Measurements from ENCODE around the gene HAPSTR1. TPM values are rescaled to one million over a fixed set of nuclear protein-coding genes. Genes with fewer than 3 reads are reported as not detected.

Gene HAPSTR1
- total RNA-seq, 1 donor from 2014 or later, result 70.1 TPM

DNA sequence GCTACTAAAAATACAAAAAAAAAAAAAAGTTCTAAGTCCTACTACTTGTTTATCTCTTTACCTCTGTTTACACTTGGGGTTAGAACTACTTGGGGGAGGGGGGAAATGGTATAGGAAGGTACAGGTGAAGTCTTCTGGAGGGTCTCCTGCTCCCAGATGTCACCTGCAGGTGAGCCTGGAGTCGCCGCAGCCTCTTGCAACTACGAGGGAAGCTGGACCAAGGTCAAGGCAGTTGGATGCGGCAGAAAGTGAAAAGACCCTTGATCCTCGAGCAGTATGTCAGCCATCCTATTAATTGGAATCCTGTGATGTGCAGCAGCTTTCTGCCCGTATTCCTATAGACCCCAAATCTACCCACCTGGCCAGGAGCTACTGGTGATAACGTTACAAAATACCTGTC lies 33.0 kb downstream of the HAPSTR1 start:
- no peak for DNase-seq

DNA sequence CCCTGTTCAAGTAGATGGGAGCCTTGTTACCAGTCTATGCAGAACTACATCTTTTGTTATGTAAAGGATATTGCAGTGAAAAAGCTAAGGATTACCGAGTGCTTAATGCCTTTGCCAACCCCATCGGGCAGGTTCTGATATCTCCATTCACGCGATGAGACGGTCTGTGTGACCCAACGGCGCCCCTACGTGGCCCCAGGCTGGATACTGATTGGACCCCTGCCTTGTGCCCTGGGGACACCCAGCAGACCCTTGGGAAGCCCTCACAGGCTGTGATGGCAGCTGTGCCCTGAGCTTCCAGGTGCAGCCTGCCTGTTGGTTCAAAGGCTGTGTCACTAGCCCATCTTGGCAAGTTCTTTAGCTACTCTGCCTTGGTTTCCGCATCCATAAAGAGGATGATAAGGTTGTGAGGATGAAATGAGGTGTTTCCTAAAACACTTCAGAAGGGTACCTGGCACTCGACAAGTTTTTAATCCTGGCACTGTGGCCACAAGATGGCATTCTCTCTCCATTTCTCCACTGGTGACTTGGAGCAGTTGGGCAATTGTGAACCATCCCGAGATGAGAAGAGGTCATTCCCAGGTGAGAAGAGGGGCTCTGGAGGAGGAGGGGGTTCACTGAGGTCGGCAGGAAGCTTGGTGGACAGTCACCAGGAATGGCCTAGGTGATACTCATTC lies 33.6 kb downstream of the HAPSTR1 start:
- no peak for DNase-seq

DNA sequence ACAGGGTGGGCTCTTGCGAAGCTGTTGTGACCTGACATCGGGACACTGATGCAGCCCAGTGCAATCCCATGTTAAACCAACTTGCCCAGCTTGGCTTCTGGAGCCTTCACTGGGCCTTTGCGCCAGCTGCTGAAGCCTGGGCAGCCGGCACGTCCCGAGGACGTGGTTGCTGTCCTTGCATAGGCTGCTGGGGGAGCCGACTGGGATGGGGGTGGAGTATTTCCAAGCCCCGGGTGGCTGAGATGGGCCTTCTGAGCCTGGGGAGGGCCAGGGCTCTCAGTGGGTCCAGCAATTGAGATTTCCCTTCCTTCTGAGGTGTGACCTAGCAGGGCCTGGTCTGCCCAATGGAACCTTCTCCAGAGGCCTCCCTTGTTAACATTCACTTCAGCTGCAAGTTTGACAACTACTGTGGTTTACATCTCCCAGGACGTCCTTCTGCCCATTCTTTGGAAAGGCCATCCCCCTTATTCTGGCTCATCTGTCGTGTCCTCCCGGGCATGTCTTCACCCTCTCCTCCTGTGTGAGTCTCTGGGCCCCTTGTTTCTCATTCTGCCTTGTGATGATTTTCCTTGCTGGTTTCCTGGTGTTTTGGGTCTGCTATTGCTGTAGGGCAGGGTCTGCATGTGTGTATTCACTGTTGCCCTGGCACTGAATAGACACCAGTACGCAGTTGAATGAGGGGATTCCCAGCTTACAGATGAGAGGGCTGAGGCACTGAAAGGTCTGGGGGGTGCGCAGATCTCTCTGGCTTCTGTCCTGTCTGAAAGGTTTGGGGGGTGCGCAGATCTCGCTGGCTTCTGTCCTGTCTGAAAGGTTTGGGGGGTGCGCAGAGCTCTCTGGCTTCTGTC lies 34.4 kb downstream of the HAPSTR1 start:
- no peak for DNase-seq

DNA sequence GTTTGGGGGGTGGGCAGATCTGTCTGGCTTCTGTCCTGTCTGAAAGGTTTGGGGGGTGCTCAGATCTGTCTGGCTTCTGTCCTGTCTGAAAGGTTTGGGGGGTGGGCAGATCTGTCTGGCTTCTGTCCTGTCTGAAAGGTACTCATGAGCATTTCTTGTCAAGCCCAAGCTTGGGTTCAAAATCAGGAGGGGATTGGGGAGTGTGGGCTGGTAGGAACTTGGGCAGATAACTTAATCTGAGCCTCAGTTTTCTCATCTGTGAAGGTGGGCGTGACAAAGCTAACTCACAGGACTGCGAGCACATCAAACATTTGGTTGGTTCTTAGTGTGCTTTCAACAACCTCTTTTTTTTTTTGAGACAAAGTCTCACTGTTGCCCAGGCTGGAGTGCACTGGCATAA lies 35.2 kb downstream of the HAPSTR1 start:
- no peak for DNase-seq

DNA sequence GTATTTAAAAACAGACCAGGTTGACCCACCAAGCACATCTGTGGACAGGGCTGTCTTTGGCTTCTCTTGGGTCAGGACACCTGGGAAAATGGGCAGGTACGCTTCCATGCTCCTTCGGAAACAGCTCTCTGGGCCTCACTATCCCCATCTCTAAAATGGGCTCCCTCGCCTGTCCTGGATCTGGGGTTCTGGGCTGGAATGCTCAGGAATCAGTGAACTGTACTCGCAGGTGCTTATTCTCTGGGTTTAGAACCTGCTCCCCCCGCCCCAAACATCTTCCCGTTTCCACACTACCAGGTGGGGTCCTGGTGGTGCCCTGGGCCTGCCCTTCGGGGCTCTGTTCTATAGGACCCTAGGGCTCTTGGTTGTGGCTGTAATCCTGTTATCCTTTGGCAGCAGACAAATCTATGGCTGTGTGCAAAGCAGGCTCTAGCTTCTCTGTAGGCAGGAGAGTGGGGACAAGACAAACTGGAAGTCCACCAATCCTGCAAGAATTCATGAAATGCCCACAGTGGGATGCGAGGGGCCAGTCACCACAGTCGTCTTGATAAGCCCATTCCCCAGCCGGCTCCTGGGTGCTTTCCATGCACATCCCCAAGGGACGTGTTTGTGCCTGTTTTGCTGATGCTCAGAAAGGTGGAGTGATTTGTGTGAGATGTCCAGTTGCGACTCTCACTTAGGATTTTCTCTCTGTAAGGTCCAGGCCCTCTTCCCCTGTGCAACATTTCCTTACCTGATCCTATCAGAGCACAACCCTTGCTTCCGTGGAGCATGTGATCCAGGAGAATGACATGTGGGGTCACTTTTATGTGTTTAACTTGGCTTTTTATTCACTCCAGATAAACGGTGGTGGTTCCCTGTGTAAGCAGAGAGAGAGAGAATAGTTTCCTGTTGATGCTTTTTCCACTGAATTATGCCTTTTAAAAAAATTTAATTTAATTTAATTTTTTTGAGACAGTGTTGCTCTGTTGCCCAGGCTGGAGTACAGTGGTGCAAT lies 37.2 kb downstream of the HAPSTR1 start:
- DNase-seq, result no peak

DNA sequence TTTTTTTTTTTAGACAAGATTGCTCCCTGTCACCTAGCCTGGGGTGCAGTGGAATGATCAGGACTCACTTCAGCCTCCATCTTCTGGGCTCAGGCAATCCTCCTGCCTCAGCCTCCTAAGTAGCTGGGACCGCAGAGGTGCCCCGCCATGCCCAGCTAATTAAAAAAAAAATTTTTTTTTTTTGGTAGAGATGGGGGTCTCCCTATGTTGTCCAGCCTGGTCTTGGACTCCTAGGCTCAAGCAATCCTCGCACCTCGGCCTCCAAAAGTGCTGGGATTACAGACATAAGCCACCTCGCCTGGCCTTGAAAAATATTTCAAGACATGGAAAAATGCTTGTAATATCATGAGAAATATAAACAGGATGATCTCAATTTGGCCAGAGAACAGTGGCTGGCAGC lies 42.9 kb downstream of the HAPSTR1 start:
- DNase-seq, result no peak

DNA sequence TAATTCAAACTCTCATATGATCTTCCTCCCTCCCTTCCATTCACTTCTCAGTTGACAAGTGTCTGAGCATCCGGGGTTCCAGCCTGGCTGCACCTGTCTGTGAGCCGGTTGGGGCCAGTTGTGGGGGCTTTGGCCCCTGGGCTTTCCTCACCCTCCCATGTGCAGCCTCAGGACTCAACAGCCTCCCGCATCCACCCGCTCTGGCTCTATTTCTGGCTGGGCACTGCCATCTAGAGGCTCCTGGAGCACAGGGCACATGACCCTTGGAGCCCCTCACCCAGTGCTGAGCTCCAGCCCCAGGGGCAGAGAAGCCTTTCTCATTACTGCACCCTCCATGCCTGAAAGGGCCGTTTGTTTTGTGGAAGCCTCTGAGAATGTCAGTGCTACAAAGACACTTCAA lies 43.3 kb downstream of the HAPSTR1 start:
- peak; percentile 76 for DNase-seq

DNA sequence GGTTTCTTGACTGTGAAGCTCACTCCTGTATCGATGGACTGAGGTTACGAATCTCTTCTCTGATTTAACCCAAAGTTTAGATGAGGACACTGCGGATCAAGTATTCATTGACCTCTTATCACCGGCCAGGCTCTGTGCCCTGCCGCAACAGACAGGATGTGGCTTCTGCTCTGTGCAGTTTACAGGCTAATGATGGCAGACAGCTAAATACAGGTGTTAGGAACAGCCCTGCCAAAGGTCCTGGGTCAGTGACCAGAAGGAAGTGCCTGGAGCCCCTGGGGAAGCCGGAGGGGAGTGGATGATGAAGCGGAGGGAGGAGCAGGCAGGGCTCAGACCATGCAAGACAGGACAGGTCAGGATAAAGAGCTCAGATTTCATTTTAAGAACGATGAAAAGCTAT lies 44.4 kb downstream of the HAPSTR1 start:
- peak; percentile 64 for DNase-seq

DNA sequence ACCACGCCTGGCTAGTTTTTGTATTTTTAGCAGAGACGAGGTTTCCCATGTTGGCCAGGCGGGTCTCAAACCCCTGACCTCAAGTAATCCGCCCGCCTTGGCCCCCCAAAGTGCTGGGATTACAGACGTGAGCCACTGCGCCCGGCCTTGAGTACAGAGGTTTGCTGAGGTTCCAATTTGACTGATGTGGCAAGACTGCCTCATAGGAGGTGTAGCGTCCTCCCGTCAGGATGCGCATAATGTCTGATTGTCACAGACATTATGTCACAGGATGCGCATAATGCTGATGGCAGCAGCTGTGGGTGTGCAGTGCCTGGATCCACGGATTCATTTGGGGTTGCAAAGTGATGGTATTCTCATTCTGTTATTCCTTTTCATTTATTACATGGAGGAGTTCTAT lies 45.2 kb downstream of the HAPSTR1 start:
- no peak for DNase-seq

DNA sequence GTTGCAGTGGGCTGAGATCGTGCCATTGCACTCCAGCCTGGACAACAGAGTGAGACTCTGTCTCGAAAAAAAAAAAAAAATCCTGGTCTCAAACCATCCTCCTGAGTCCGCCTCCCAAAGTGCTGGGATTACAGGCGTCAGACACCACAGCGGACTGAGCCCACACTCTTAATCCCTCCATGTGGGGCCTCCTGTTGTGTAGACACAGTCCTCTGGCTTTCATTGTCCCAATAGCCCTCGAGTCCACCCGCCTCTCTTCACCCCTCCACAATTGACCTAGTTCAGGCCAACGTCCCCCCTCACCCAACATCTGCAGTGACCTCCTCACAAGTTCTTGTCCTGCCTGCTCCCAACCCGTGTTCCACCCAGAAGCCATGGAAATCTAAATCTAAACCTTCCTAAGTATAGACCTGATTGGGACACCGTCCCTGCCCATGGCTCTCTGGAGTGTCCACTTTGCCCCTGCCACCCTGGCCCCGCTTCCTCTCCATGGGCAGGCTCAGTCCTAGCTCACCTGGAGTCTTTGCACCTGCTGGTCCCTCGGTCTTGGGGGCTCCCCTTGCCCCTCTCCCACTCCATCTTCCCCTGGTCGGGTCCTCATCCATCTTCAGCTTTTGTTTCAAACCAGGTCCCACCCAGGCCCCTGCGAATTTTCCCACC lies 46.7 kb downstream of the HAPSTR1 start:
- DNase-seq, result no peak

DNA sequence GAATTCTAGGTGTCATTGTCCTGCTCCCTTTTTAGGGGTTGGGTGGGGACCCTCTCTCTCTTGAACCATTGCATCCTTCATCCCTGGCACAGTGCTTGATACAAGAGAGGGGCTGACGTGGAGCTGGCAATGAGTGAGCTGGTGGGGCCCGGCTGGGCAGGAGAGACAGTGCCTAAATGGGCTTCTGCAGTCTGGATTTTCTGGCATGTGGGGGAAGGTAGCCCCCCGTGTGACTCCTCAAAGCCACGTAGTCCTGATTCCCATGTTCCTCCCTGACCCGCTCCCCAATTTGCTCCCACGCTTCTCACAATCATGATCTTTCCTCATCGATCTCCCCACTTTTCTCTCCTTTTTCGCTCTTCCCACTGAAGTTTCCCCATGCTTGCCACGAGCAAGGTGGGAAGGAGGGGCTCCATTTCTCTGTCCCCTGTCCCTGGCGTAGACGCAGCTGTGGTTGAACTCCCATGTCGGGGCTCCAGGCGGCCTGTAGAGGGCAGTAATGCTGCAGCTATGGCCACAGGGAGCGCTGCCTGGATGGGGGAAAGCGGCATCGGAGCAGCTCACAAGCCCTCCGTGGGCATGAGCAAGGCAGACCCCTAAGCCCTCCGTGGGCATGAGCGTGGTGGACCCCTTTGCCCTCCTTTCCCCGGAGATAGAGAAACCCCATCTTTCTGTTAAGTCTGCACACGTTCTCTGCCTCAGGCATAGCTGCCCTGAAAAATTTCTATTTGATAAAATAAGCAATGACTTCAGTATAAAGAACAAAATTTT lies 47.5 kb downstream of the HAPSTR1 start:
- DNase-seq, result peak; percentile 82

DNA sequence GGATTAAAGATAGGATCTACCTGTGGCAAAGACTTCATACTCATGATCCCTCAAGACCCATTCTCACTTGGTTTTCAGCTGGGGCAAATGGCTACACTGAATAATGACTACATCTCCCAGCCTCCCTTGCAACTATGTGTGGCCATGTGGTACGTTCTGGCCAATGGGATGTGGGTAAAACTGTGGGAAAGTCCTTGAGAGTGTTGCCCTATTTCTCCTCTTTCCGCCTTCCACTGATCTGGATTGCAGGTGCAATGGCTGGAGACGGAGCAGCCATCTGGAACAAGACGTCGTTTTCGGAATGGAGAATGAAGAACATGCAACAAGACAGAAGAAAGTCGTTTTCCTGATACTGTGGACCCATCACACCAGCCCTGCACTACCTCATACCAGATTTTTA lies 48.5 kb downstream of the HAPSTR1 start:
- DNase-seq, result peak; percentile 42

Other genes starting within 250 kb of the HAPSTR1 start
- gene CARHSP1, start 222.6 kb upstream of the HAPSTR1 start, total RNA-seq, result 157 and 172 TPM in 2 replicates
- not detected in 2 replicates for gene LITAFD, start 209.3 kb upstream of the HAPSTR1 start, total RNA-seq
- gene USP7, start 127.7 kb upstream of the HAPSTR1 start, total RNA-seq, result 61.3 and 72.1 TPM in 2 replicates

All from dermis blood vessel endothelial cell (primary cell).